ENCODE measurements around the gene PRPF18.

Gene PRPF18

GRCh38 chr10:13671904-13672303 lies 85.1 kb downstream of the PRPF18 start:
- no peak for DNase-seq

GRCh38 chr10:13672548-13672947 lies 85.8 kb downstream of the PRPF18 start:
- no peak for DNase-seq

GRCh38 chr10:13673156-13673555 lies 86.4 kb downstream of the PRPF18 start:
- no peak for DNase-seq

- DNase-seq, result no peak
These were observed 88.2 kb downstream of the PRPF18 start for GRCh38 chr10:13674645-13675588.

GRCh38 chr10:13678101-13678843 lies 91.5 kb downstream of the PRPF18 start:
- no peak for DNase-seq
